Body of pancreas (tissue), 4 donors: ENCODE measurements around the gene SCAMP4.

Source experiments
- POLR2A ChIP-seq, 3 donors: fragments of 450-650 bp; IDR thresholded peaks; one replicate each; pipeline ENCODE4 v1.6.1; 2016; ENCODE audit warnings: antibody characterized with exemption in 3 of 3, mild to moderate bottlenecking in 2 of 3
- TF ChIP-seq, protein P1 (sequence below), 7 experiments: fragments of 450-650 bp in 4 of 7; fragments of 200-600 bp in 3 of 7; sonication (generic) in 3 of 7; IDR thresholded peaks; one replicate each; pipeline ENCODE4 v1.5.1; 2016 to 2019; ENCODE audit warnings: antibody characterized with exemption in 7 of 7

GRCh38 chr19:1969176-1970002, 64.2 kb downstream of the SCAMP4 start:
- TF ChIP-seq, protein P1, sequence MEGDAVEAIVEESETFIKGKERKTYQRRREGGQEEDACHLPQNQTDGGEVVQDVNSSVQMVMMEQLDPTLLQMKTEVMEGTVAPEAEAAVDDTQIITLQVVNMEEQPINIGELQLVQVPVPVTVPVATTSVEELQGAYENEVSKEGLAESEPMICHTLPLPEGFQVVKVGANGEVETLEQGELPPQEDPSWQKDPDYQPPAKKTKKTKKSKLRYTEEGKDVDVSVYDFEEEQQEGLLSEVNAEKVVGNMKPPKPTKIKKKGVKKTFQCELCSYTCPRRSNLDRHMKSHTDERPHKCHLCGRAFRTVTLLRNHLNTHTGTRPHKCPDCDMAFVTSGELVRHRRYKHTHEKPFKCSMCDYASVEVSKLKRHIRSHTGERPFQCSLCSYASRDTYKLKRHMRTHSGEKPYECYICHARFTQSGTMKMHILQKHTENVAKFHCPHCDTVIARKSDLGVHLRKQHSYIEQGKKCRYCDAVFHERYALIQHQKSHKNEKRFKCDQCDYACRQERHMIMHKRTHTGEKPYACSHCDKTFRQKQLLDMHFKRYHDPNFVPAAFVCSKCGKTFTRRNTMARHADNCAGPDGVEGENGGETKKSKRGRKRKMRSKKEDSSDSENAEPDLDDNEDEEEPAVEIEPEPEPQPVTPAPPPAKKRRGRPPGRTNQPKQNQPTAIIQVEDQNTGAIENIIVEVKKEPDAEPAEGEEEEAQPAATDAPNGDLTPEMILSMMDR (IDR thresholded peaks at IDR 0.05), result no peak
- TF ChIP-seq POLR2A (IDR thresholded peaks at IDR 0.05), result no peak
